Activated T-cell treated with anti-CD3 and anti-CD28 coated beads, Interleukin-2, amount 50 U/mL, for 48 hours (primary cell): Measurements from ENCODE around the gene CNNM2.

Source experiments
- DNase-seq, 2 experiments: peaks; one replicate each; pipeline ENCODE4 v3.0.0-alpha.2; 2020

Gene CNNM2

DNA sequence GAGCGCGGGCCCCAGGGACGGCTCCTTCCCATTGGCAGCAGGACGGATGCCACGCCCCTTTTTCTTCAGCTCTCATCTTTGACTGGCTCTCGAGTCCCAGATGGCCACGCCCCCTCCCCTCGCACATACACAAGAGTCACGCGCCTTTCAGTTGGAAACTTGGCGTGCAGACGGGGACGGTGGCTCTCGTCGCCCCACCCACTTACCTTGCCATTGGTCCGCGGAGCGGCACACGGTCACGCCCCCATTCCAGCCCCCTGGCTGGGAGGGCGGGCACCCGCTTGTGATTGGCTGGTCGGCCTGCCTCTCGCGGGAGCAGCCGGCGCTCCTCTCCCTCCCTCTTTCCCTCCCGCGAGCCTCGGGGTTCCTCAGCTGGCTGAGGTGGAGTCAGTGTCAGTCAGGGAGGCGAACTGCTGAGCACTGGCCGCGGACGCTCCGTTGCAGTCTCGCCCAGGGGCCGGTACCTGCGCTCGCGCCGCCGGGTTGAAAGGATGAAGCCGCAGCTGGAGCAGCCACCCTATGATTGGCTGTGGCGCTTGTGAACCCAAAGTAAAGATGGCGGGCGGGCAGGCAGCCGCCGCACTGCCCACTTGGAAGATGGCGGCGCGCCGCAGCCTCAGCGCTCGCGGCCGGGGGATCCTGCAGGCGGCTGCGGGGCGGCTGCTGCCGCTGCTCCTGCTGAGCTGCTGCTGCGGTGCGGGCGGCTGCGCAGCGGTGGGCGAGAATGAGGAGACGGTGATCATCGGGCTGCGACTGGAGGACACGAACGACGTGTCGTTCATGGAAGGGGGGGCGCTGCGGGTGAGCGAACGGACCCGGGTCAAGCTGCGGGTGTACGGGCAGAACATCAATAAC, at the start of gene CNNM2:
Gene CNNM2 (plus strand): TSS at position 333 of the 855 bp plus-strand sequence. CDS start 187 bp downstream, at position 520.
- DNase-seq: peak; percentile 99

DNA sequence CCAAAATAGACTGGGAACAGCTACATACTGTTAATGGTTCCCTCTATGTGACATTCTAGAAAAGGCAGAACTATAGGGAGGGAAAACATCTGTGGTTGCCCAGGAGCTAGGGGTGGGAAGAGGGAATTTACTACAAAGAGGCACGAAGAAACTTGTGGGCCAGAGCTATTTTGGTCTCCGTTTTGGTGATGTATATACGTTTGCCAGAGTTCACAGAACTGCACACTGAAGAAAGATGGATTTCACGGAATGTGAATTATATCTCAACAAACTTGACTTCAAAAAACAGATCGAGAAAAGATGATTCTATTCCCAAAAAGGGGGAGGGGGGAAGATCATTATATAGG, 49.2 kb upstream of the CNNM2 start:
- no peak for DNase-seq

DNA sequence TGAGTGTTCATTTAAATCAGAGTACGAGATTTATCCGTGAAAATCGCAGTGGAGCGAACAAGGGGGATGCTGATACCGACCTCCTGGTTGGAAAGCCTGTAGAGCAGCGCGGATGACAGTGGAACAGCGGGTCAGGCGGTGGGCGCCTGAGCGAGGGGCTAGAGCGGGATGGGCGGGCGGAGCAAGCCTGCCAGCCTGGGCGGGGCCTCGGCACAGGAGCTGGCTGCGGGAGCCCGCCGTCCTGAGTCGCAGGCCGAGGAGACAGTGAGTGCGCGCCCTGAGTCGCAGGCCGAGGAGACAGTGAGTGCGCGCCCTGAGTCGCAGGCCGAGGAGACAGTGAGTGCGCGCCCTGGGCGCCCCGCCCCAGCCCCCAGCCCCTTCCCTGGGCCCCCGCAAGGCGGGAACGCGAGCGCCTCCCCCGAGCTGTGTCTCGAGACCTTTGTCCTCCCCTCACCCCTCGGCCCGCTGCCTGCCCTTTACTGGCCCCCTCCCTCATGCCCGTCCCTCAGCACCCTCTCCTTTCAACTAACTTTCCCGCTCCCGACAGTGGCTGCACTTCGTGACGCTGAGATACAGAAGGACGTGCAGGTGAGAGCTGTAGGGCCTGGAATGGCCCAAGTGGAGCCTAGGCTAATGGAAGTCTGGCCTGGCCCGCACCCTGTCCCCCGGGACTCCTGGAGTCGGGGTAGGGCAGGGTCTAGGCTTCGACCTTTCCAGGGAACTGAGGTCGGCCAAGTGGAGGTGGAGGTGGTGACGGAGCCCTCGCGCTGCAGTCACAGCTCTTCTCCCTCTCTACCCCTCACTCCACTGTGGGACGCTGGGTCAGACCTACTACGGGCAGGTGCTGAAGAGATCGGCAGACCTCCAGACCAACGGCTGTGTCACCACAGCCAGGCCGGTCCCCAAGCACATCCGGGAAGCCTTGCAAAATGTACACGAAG, 48.6 kb upstream of the CNNM2 start, which contains the start of gene AS3MT:
Gene AS3MT (plus strand): TSS at position 213 of the 941 bp plus-strand sequence. CDS start 123 bp downstream, at position 336.
- peak; percentile 37 to 57 for DNase-seq

DNA sequence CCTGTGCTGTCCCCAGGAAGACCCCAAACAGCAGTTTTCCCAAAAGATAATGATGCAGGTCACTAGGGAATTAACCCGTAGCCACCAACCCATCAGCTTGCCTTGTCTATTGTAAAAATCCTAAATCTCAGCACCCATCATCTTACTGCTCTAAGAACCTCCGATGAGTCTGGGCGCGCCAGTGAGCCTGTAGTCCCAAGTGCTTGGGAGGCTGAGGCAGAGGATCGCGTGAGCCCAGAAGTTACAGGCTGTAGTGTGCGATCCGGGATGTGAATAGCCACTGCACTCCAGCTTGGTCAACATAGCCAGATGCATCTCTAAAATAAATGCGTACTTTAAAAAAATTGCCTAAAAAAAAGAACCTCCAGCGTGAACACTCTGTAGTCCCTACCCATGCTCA, 47.9 kb upstream of the CNNM2 start:
- no peak for DNase-seq

DNA sequence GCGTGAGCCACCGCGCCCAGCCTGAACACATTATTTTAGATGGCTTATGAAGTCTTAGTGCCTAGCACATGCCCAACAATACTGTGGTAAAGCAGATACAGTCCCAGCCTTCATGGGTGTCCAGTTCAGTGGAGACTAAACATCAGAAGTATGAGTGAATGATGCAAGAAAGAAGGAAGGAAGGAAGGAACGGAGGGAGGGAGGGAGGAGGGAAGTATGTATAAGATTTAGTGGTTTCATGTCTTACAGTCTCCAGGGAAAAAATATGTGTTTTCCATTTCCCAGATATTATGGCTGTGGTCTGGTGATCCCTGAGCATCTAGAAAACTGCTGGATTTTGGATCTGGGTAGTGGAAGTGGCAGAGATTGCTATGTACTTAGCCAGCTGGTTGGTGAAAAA, 45.9 kb upstream of the CNNM2 start:
- no peak for DNase-seq

DNA sequence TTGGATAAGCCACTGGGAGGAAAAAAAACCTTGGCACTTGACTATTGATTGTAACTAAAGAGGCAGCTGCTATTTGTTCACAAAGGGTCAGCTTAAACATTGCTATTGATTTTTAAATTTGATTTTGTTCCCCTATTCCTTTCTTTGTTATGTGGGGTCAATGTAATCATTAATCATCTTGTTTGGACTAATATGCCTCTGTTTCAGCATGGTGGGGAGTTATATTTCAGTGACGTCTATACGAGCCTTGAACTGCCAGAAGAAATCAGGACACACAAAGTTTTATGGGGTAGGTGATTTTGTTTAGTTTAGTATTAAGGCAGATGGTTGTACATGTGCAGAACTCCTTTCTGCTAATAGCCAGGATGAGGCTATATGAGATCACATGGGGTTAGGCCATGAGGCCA, 41.3 kb upstream of the CNNM2 start:
- no peak for DNase-seq

DNA sequence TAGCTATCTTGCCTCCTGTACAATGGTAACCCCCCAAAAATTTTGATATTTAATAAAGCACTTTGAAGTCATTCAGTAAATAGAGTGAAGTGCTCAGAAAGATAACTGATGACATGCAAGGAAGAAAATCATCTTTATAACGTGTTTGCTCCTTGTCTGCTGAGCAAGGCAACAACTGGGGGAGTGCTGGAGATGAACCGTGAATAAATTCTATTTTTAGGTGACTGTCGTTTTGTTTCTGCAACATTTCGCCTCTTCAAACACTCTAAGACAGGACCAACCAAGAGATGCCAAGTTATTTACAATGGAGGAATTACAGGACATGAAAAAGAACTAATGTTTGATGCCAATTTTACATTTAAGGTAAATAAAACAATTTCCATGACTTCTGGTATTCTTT, 39.5 kb upstream of the CNNM2 start:
- DNase-seq: no peak

DNA sequence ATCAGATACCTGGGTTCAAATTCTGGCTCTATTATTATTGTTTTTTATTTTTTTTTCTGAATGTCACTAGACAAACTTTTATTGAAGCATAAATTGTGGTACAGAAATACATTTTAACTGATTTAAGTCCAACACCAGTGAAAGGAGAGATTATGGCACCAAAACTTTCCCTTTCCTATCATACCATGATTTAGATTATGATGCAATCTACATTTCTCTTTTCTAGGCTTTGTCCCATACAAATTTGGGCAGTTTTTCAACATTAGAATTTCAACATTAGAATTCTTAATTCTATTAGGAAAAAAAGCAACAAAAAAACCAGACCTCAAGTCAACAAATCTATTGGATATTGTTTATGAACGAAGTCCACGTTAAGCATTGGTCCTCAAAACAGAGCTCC, 37.8 kb upstream of the CNNM2 start:
- DNase-seq: no peak

DNA sequence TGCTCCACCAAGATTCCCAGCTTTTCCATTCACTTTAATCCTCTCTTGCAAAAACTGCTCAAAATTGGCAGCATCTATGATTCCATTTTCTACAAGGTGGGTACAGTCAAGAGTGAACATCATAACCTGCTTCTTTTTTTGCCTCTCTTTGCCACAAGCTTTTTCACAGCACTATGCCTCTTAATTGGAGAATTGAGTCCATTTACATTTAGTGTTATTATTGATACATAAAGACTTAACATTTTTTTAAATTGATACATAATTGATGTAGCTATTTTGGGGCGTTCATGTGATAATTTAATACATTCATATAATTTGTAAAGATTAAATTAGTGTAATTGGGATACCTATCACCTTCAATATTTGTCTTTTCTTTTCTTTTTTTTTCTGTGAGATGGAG, 30.0 kb upstream of the CNNM2 start:
- DNase-seq: no peak

DNA sequence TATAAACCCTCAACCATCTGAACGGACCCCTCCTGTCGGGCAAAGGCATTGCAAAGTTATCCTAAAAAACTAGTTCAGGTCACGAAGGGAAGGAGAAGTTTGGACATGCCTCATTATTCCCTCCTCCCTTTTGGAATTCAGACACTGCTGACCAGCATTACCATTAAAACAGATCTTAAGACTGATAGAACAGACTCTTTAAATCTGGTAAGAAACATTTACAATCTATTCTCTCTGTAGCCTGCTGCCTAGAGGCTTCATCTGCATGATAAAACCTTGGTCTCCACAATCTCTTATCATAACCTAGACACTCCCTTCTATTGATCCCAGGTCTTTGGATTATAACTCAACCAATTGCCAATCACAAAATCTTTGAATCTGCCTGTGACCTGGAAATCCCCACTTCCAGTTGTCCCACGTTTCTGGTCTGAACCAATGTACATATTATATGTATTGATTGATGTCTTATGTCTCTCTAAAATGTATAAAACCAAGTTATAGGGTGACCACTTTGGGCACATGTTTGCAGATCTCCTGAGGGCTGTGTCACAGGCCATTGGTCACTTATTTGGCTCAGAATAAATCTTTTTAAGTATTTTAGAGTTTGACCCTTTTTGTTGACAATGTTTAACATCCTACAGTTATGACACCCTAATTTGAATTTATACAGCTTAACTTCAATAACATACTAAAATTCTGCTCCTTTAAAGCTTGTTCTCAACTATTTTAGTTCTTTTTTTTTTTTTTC, 23.5 kb upstream of the CNNM2 start:
- DNase-seq: no peak

DNA sequence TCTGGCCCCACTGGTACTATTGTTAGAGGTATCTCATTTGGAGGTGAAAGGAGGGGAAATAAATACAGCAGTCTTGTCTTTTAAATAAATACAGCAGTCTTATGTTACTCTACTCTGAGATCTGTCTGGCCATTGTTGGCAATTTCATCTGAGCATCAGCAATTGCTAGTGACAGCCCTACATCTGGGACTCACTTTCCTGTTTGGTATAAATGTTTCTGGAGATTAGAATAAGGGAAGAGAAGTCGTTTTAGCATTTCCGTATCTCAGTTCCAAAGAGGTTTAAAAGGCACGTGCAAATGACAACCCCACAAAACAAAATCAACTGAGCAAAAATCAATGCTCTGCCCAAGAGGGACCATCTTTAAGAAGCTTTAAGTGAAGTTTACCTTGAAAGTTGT, 18.1 kb upstream of the CNNM2 start:
- no peak for DNase-seq

DNA sequence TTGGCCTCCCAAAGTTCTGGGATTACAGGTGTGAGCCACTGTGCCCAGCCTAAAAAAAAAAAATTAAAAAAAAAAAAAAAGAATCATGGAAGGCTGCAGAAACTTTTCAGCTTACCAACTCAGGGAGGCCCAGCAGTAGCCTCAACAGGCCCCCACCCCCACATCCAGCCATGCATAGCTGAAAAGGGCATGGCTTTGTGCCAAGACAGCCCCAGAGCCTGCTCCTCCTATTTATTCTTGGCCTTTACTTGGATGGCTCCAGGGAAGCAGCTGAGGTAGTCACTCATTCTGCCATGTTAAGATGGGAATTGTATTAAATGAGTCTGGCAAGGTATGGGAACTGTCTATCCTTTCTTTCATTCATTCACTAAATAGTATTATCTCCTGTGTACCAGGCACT, 13.7 kb upstream of the CNNM2 start:
- no peak for DNase-seq

DNA sequence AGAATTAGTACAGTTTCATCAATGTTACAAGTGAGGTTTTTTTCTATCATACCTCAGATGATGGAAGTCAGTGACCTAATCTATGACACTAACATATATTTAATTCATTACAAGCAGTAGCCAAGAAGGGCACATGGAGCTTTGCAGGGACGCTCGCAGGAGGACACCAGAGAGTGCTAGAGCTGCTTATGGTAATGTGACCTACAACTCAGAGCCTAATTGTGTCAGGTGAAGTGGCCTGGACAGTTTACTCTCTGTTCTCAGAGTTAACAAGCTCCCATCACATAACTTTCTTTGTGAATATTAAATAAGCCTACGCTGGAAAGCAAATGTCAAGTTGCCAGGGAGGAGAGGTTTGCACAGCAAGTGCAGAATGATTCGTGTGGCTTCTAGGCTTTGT, 11.6 kb upstream of the CNNM2 start:
- no peak for DNase-seq

DNA sequence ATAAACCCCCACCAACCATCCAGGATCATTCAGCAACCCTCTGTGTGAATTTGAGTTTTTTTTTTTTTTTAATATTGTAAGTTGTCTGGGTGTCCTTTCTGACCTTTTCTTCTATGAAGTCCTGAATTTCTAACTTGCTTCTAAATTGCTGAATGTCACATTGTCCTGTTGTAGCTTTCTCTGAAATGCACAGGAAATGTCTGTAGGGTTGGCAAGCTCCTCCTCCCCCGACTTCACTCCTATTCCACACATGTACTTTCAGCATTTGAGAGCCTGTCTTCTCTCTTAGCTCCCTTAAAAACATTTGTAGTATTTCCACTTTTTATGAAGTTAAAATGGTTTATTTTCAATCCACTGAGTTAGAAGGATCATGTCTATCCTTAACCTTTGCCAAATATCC, 3.3 kb upstream of the CNNM2 start:
- DNase-seq: no peak

DNA sequence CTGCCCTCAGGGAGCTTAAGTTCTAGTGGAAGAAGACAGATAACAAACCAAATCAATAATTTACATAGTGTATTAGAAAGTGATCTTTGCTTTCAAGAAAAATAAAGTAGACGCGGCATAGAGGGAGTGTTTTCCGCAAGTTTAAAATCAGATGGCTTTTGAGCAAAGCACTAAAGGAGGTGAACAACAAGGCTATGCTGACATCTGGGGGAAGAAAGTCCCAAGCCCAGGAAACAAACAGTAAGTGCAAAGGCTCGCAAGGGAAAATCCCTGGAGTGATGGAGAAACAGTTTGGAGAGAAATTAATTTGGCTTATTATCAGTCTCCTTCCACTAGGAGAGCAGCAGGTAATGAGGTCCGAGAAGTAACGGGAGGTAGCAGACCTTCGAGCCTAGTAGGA, 1.9 kb upstream of the CNNM2 start:
- no peak for DNase-seq

DNA sequence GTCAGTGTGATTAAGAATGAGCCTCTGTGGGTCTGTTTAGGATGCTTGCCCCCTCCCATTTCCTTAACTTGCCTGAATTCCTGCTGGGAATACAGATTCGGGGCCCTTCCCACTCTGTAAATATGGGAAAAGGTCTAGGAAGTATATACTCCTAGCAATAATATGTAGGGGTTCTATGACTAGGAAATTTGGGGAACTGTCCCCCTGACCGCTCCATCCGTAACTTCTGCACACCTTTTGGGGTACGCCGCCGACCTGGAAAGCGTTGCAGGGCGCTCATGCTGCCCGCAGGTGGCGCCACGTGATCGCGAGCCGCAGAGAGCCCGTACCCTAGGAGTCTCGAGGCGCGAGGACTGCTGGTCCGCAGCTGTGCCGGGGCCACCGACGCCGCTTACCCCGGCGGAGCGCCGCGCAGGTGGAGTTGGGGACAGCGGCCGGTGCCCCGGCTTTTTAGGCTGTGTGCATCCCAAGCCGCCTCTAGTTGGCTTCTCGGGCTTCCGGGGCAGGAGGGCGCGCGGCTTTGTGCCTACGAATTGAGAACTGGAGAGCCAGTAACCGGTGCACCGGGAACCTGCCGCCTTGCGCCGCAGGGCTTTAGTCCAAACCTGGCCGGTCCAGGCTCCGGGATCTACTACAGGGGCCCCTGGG, 656 bp upstream of the CNNM2 start:
- peak; percentile 89 to 90 for DNase-seq

DNA sequence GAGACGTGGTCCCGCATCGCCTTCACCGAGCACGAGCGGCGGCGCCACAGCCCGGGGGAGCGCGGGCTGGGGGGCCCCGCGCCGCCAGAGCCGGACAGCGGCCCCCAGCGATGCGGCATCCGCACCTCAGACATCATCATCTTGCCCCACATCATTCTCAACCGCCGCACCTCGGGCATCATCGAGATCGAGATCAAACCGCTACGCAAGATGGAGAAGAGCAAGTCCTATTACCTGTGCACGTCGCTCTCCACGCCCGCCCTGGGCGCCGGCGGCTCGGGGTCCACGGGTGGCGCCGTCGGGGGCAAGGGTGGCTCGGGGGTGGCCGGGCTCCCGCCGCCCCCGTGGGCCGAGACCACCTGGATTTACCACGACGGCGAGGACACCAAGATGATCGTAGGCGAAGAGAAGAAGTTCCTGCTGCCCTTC, 737 bp downstream of the CNNM2 start:
- peak; percentile 61 to 66 for DNase-seq

DNA sequence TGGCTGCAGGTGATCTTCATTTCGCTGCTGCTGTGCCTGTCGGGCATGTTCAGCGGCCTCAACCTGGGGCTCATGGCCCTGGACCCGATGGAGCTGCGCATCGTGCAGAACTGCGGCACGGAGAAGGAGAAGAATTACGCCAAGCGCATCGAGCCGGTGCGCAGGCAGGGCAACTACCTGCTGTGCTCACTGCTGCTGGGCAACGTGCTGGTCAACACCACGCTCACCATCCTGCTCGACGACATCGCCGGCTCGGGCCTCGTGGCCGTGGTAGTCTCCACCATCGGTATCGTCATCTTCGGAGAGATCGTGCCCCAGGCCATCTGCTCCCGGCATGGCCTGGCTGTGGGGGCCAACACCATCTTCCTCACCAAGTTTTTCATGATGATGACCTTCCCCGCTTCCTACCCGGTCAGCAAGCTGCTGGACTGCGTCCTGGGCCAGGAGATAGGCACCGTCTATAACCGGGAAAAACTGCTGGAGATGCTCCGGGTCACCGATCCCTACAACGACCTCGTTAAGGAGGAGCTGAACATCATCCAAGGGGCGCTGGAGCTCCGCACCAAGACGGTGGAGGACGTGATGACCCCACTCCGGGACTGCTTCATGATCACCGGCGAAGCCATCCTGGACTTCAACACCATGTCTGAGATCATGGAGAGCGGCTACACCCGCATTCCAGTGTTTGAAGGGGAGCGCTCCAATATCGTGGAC, 1.3 kb downstream of the CNNM2 start:
- DNase-seq: no peak

DNA sequence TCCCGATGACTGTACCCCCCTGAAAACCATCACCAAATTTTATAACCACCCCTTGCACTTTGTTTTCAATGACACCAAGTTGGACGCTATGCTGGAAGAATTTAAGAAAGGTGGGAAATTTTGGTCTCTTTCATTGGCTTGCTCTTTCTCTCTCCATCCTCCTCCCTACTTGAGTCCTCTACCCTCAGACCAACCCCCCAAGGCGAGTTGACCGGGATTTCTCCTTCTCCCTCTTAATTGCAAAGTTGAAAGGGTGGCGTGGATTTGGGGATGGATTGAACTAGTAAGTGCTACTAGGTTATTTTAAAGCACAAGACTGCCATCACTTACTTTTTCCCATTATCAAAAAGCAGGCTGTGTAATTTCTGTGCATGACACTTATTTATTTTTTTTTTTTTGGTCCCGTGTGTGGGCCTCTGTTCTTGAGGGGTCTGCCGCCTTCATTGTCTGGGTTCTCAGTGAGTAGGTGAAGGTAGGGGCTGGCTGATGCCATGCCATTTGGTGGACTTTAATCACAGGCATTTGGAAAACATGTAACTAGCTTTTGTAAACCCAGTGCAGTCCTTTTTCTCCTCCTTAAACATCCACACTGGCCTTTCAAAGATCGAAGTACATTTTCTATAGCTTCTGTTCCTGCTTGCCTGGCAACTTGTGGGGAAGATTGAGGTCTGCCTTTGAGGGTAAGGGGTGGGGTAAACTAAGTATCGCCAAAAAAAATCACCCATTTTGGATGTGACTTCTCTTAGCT, 2.1 kb downstream of the CNNM2 start:
- DNase-seq: no peak

DNA sequence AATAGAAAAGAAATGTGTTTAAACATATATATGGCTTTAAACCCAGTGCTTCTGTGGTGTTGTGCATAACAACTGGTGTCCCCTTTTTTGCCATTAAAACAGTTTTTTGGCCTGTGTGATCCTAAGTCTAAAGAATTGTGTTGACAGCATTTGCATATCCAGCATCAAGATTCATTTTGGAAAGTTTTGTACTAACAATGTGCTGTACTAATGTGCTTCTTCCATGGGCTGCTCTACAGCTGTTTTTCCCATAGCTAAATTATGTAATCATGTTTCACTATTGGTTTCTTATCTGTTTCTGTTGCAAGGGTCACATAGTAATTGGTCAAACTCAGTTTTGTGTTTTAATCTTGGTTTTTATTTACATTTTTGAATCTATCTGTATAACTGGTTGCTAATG, 5.5 kb downstream of the CNNM2 start:
- DNase-seq: no peak

DNA sequence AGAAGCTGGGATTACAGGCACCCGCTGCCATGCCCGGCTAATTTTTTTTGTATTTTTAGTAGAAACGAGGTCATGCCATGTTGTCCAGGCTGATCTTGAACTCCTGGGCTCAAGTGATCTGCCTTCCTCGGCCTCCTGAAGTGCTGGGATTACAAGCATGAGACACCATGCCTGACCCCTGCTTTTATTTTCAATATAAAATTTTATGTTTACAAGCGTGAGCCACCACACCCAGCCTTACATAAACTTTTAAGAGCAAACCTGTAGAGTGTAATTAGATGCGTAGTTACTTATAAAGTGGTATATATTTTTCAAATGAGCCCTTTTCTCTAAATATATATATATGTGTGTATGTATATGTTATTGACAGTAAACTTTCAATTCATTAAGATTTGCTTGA, 8.7 kb downstream of the CNNM2 start:
- no peak for DNase-seq
